Measurements from ENCODE around the gene HS3ST5.

The HS3ST5 gene

DNA sequence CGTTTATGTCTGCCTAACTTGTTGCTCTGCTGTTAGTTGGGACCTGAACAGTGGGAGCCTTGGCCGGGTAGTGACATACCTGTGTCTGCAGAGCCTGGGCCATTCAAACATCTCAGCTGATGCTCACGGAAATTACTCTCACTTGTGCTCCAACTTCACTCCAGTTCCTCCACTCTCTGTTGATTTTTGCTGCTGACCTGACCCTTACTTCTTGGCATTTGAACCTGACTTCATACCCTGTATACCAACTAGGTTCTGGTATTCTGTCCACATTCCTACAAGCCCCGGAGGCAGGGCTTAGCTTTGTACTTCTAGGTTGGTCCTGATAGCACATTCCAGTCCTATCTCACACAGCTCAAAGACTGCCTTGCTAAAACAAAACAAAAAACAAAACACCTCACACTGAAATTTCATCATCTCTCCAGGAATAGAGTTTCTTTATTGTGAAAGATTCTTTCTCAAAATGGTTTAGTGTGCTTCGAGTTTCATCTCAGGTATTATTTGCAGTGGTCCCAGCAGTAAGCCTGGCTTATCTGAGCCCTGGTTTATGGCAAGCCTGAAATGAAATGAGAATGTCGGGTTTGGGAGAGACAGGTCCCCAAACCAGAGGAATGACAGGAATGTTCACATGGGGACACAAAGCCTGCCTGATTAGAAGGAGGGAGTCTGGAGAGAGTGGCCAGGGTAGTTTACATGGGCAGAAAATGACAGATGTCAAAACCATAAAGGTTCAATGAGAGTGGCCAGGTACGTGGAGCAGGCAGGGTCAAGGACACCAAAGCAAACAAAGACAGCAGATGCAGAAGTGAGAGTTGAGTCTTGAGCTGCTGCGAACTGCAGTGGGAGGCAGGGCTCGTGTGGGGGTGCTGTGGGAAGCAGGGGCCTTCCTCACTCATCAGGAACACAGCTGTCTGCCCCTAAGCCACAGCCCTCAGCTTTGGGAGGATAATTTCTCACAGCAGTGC, 197.7 kb downstream of the HS3ST5 start:
- no peak for DNase-seq

DNA sequence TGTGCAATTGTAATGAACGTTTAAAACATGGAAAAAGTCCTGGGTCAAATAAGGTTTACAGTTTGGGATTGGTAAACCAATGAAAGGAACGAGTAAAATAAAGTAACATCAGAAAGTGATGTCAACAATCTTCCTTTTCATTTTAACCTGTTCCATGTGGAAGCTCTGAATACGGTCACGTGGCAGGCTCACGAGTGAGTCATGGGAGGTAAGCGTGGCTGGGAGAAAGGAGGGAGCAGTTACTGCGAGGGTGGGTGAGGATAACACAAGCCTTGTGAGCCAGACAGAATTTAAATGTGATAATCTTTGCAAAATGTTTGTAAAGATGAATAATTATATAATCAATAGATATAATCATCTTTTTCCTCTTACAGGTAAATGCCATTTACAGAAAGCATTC, 200.6 kb downstream of the HS3ST5 start:
- DNase-seq, result no peak

GRCh38 chr6:114140416-114140815, 202.4 kb downstream of the HS3ST5 start:
- DNase-seq, result no peak

DNA sequence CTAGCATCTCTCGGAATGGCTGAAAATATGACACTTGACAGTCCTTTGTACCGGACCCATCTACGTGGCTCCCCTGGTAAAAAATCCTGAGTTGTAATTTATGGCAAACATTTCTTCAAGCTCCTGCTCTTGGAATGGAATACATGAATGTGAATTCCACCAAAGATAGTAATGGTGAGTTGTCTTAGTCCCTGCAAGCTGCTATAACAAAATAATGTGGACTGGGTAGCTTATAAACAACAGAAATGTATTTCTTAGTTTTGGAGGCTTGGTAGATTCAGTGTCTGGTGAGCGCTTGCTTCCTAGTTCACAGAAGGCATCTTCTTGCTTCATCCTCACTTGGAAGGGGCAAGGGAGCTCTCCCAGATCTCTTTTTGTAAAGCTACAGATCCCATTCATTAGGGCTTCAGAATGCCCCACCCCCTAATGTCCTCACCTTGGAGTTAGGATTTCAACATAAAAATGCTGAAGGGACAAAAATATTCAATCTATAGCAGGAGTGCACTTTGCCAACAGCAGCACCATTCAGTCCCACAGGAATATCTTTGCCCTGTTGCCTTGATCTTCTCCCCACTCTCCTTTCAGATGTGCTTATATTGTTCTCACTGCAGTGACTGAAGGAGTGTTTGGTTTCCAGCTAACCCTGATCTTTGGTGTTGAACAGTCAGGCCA, 204.1 kb downstream of the HS3ST5 start:
- no peak for DNase-seq

DNA sequence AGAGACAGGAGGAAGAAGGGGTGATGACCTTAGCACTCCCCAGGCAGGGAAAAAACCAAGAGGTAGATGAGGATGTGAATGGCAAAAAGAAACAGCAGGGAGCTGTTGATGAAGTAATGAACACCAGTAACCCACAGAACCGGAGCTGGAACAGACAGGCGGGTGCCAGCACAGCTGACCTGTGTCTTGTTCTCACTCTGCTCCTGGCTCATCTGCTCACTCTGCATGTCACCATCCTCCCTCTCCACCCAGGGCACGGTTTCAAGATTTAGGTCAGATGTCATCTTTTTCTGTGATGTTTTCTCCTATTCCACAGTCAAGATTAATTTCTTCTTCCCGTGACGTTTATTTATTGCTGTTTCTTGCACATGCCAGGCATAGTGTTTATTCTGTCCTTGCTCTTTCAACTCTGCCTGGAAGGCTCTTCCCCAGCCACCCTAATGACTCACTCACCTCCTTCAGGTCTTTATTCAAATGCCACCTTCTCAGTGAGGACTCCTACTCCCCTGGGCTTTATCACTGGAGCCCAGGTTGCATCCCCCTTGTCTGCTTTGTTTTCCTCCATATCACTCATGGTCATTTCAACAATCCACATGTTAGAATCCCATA, 207.4 kb downstream of the HS3ST5 start:
- DNase-seq, result no peak

DNA sequence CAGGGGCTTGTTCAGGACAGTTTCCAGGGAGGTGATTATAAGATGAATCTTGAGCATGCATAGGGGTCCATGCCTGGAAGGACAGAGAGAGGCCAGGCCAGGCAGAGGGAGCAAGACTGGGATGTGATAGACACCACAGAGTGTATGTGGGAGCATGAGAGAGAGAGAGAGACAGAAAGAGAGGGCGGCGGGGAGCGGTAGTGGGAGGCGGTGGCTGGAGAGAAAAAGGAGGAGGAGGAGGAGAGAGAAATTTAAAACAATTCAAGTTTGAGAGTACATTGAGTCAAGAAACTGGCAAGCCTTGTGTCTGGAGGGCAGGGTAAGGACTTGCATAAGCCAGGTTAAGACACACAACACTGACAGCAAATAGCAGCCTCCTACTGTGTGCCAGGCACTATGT, 209.0 kb downstream of the HS3ST5 start:
- no peak for DNase-seq

DNA sequence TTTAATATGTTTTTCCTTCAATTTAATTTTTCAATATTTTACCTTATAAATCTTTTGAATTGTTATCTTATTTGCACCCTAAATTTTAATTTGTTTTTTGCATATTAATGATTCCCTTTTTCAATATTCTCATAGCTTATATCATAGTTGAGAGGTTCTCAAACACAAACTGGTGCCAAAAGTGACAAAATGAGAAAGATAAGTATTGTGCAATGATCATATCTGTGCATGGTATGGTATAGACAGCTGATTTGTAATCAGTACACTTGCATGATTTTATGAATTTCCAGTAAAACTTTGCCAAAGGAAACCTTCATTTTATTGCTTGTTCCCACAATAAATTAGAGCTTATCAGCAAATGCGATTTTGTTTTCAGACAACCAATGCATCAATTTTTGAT, 210.9 kb downstream of the HS3ST5 start:
- no peak for DNase-seq

DNA sequence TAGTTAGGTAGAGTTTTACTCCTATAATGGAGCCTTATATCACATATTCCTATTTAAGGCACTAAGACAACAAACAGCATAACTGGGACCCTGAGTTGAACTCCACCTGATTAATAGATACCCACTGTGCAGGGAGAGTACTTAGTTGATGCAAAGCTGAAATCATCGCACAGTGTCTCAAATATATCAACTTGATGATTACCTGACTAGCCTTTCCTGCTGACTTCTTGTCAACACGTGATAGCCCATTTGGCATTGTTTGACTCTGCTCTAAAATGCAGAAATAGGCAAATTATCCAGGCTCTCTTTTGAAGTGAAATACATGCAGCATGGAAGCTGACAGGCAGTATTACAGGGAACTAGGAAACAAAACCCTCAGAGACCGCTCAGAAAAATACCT, 217.2 kb downstream of the HS3ST5 start:
- DNase-seq, result no peak

- DNase-seq, result no peak
Measured at GRCh38 chr6:114121913-114122662, 220.7 kb downstream of the HS3ST5 start.

- DNase-seq, result no peak
Measured at GRCh38 chr6:114119056-114119455, 223.8 kb downstream of the HS3ST5 start.

GRCh38 chr6:114115652-114116051, 227.2 kb downstream of the HS3ST5 start:
- no peak for DNase-seq

DNA sequence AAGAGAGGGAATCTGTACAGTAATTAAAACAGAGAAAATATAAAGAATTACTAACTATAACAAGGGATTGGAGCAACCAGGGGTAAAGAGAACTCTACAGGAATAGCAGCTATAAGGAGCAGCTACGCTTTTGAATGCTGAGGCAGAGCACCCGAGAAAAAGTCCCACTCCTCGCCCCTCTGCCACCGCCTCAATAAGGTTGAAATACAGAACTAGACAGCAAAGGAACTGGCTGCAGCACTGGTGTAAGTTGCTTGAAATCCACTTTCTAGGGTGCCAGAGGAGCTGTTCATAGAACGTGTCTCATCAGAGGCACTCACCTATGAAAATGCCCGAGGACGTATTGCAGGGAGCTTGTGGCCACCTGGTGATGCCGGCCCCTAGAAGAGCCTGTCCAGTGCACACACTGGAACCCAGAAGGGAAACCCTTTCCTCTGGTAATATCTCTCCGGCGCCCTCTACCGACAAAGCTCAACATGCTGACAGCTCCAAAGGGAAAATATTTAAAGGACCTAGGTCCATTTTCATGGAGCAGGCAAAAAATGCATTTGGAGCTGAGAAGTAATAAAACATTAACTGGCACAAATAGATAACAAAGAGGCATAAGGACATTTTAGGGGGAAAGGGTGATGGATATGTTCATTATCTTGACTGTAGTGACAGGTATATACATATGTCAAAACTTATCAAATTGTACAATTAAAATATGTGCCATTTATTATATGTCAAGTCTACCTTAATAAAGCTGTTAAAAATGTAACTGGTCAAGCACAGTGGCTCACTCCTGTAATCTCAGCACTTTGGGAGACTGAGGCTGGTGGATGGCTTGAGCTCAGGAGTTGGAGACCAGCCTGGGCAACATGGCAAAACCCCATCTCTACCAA, 234.5 kb downstream of the HS3ST5 start:
- peak; percentile 78 for DNase-seq

DNA sequence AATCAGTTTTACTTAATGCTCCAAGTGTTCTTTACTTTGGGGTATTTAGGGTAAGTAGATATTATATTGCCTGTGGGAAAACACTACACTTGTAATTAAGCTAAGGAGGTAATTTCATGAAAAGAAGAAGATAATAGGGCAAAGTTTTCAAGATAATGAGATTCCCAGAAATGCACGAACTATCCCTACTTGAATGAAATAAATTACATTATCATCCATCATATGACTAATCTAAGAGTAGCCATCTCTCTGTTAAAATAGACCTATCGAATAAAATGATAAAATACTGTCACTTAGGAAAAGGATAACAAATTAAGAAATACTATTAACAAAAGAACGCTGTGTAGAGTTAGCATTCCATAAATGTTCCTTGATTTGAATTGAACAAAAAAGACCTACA, 236.8 kb downstream of the HS3ST5 start:
- DNase-seq, result no peak

DNA sequence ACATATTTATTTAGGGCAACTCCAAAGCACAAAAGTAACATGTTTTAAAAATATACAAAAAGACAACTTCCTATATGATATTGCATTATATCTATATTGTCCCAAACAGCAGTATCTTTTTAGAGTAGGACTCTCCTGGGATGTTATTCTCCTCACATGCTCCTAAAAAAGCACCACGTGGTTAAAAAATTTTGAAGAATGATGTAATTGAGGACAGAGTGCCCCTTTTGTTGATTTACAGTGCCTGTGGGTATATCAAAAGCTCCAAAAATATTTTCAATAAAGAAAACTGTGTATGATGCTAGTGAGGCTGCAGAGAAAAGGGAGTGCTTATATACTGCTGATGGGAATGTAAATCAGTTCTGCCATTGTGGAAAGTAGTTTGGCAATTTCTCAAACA, 241.6 kb downstream of the HS3ST5 start:
- DNase-seq, result no peak

- no peak for DNase-seq
Measured at GRCh38 chr6:114100215-114100994, 242.4 kb downstream of the HS3ST5 start.

- peak; percentile 57 for DNase-seq
Measured at GRCh38 chr6:114096561-114097172, 246.2 kb downstream of the HS3ST5 start.

- DNase-seq, result peak; percentile 4
Measured at GRCh38 chr6:114092943-114093342, 249.9 kb downstream of the HS3ST5 start.

GRCh38 chr6:114090626-114091025, 252.2 kb downstream of the HS3ST5 start:
- no peak for DNase-seq

- DNase-seq, result no peak
Measured at GRCh38 chr6:114087496-114087895, 255.3 kb downstream of the HS3ST5 start.

GRCh38 chr6:114085211-114085610, 257.6 kb downstream of the HS3ST5 start:
- DNase-seq, result no peak
